HepG2 (cell line): ENCODE measurements around the gene GALNT12. TPM values are rescaled to one million over a fixed set of nuclear protein-coding genes. Genes with fewer than 3 reads are reported as not detected.

Experiments
- ATAC-seq: fragments of 200-7000 bp; cut with Tn5 transposase; 3 replicates; pipeline ENCODE4 v1.9.1; 2020; ENCODE audit warnings: mild to moderate bottlenecking, moderate library complexity
- BruUV-seq: library from RNA; stranded (reverse); fragments of 400-500 nt; replicated peaks from 2 replicates; lab custom pipeline; 2021; lab: Mats Ljungman, UMichigan
- CTCF ChIA-PET: fragments of 300-600 bp; formaldehyde crosslinking; extraction: SDS; loops from one replicate; lab custom pipeline; 2021; ENCODE audit warnings: low total read pairs, inconsistent platforms, low intra/inter-chr PET ratio; lab: Yijun Ruan, JAX
- POLR2A ChIA-PET: fragments of 350-600 bp; sonication (Branson Sonifier 250); formaldehyde crosslinking; loops from one replicate; lab custom pipeline; 2020; ENCODE audit warnings: antibody characterized with exemption, inconsistent platforms; lab: Yijun Ruan, JAX
- DNase-seq: peaks from one replicate; pipeline ENCODE4 v3.0.0-alpha.2; 2015; ENCODE audit warnings: low spot score
- FAIRE-seq: peaks from 3 replicates; lab custom pipeline; 2011; peaks lifted over from hg19 to GRCh38; lab: Jason Lieb, UNC
- H2AFZ ChIP-seq: one replicate; pipeline ENCODE4 v1.6.1; 2011; ENCODE audit warnings: low read length, inconsistent platforms
- H3K27ac ChIP-seq: fragments of 300-600 bp; 3 replicates; pipeline ENCODE4 v1.8.0; 2011; ENCODE audit warnings: mixed run types, mild to moderate bottlenecking, mixed read lengths, low read length, inconsistent platforms; ENCODE audit not compliant: insufficient read depth; ENCODE audit errors: extremely low read length
- H3K27me3 ChIP-seq, 2 experiments: fragments of 200-600 bp in 1 of 2; 2 replicates in 1 of 2; 3 replicates in 1 of 2; pipeline versions ENCODE4 v1.6.0 to v1.8.0; 2011; ENCODE audit warnings: low read length in 2 of 2, mild to moderate bottlenecking in 2 of 2, moderate library complexity in 2 of 2, inconsistent platforms in 1 of 2; ENCODE audit not compliant: insufficient read depth in 2 of 2, control insufficient read depth in 1 of 2
- H3K36me3 ChIP-seq, 2 experiments: fragments of 200-600 bp in 1 of 2; replicated peaks in 1 of 2; 2 replicates in 1 of 2; 3 replicates in 1 of 2; pipeline versions ENCODE4 v1.5.1 to v1.8.0; 2011; ENCODE audit warnings: low read length in 2 of 2, inconsistent platforms in 1 of 2; ENCODE audit not compliant: insufficient read depth in 2 of 2, control insufficient read depth in 1 of 2
- H3K4me1 ChIP-seq: 2 replicates; pipeline ENCODE4 v1.5.1; 2012; ENCODE audit warnings: low read length, inconsistent platforms; ENCODE audit not compliant: insufficient read depth
- H3K4me2 ChIP-seq: 2 replicates; pipeline ENCODE4 v1.6.0; 2011; ENCODE audit warnings: low read depth, low read length, inconsistent platforms
- H3K4me3 ChIP-seq, 3 experiments: fragments of 200-600 bp in 1 of 3; sonication (generic), shearing (Covaris generic) in 1 of 3; replicated peaks in 1 of 3; 2 replicates each; pipeline ENCODE4 v1.5.1; 2011 to 2016; ENCODE audit warnings: low read length in 3 of 3, inconsistent platforms in 2 of 3, low read depth in 2 of 3, mild to moderate bottlenecking in 2 of 3, control low read depth in 1 of 3, mixed read lengths in 1 of 3; ENCODE audit not compliant: insufficient read depth in 1 of 3
- H3K79me2 ChIP-seq: one replicate; pipeline ENCODE4 v1.6.1; 2011; ENCODE audit warnings: low read length, inconsistent platforms; ENCODE audit not compliant: insufficient read depth
- H3K9ac ChIP-seq: 2 replicates; pipeline ENCODE4 v1.6.0; 2011; ENCODE audit warnings: mild to moderate bottlenecking, low read depth, low read length, inconsistent platforms; ENCODE audit not compliant: insufficient read depth
- H3K9me3 ChIP-seq: 2 replicates; pipeline ENCODE4 v1.5.1; 2012; ENCODE audit warnings: mild to moderate bottlenecking, low read length
- H4K20me1 ChIP-seq: 2 replicates; pipeline ENCODE4 v1.6.0; 2011; ENCODE audit warnings: inconsistent platforms, mild to moderate bottlenecking, low read length, moderate library complexity; ENCODE audit not compliant: insufficient read depth
- CHD4 ChIP-seq: fragments of 200-600 bp; sonication (generic); IDR thresholded peaks from 2 replicates; pipeline ENCODE4 v1.7.0; 2017; ENCODE audit warnings: mild to moderate bottlenecking, low read length, borderline replicate concordance
- ETS1 ChIP-seq: sonication (generic); formaldehyde crosslinking; IDR thresholded peaks from 2 replicates; pipeline ENCODE4 v1.4.0; 2020; ENCODE audit warnings: missing genetic modification reagents
- HNF4G ChIP-seq, 2 experiments: sonication (generic) in 1 of 2; formaldehyde crosslinking in 1 of 2; IDR thresholded peaks; 2 replicates each; pipeline versions ENCODE4 v1.4.0 to v1.6.1; 2011 to 2020; ENCODE audit warnings: borderline replicate concordance in 2 of 2, low read depth in 2 of 2, mild to moderate bottlenecking in 2 of 2, low read length in 1 of 2, missing genetic modification reagents in 1 of 2, moderate library complexity in 1 of 2
- KDM5B ChIP-seq: sonication (generic); formaldehyde crosslinking; IDR thresholded peaks from 2 replicates; pipeline ENCODE4 v1.4.0; 2020; ENCODE audit warnings: missing genetic modification reagents, mild to moderate bottlenecking, borderline replicate concordance
- NFIB ChIP-seq: sonication (generic); formaldehyde crosslinking; IDR thresholded peaks from 2 replicates; pipeline ENCODE4 v1.9.0; 2021; ENCODE audit warnings: missing genetic modification reagents, mild to moderate bottlenecking, borderline replicate concordance
- RFX1 ChIP-seq: fragments of 450-650 bp; IDR thresholded peaks from 2 replicates; pipeline ENCODE4 v1.6.1; 2017
- RXRB ChIP-seq: IDR thresholded peaks from 2 replicates; pipeline ENCODE4 v1.6.1; 2016; ENCODE audit warnings: borderline replicate concordance, missing genetic modification reagents, missing compliant biosample characterization
- SNRNP70 ChIP-seq: fragments of 200-400 bp; formaldehyde crosslinking; IDR thresholded peaks from 2 replicates; pipeline ENCODE4 v1.6.1; 2017; ENCODE audit warnings: mild to moderate bottlenecking, low read depth, low read length, moderate library complexity
- ZNF326 ChIP-seq: sonication (generic); formaldehyde crosslinking; IDR thresholded peaks from 2 replicates; pipeline ENCODE4 v1.4.0; 2020; ENCODE audit warnings: missing genetic modification reagents, borderline replicate concordance
- ZNF496 ChIP-seq: sonication (generic); formaldehyde crosslinking; IDR thresholded peaks from 2 replicates; pipeline ENCODE4 v1.8.1; 2023; ENCODE audit warnings: mild to moderate bottlenecking, moderate library complexity, missing genetic modification reagents; ENCODE audit not compliant: insufficient replicate concordance
- ZNF605 ChIP-seq: sonication (generic); formaldehyde crosslinking; IDR thresholded peaks from 2 replicates; pipeline ENCODE4 v1.8.0; 2022; ENCODE audit warnings: mild to moderate bottlenecking, missing genetic modification reagents
- WGBS: methylation state at CpG from one replicate; pipeline ENCODE4 v1.1.6; 2017; ENCODE audit warnings: low lambda C conversion rate; 5-methylcytosine and 5-hydroxymethylcytosine counted together
- in situ Hi-C: cut with HindIII; loops from 2 replicates; pipeline ENCODE4 v1.10.0; 2017; ENCODE audit warnings: low pct_unique_long_range_greater_than_20kb; ENCODE audit not compliant: extremely low pct_ligation_motif_present
- intact Hi-C: fragments of 100-400 bp; cut with micrococcal nuclease; formaldehyde crosslinking; loops from one replicate; pipeline ENCODE4 v1.10.0; 2022; ENCODE audit not compliant: unreplicated experiment
- polyA plus RNA-seq, 8 experiments: library from polyadenylated mRNA; depleted of rRNA in 3 of 8; stranded (reverse) in 7 of 8; unstranded in 1 of 8; fragments of >200 nt; fragmentation: Illumina TruSeq in 4 of 8; extraction: Trizol in 4 of 8; gene quantifications; 2 replicates each; pipeline versions ENCODE4 v1.2.1 to v1.2.3, GENCODE V29; 2011 to 2016; ENCODE audit warnings: low read depth in 4 of 8, missing spikeins in 1 of 8, mixed read lengths in 1 of 8; ENCODE audit not compliant: insufficient read depth in 1 of 8
- total RNA-seq, 5 experiments: library from RNA; depleted of rRNA; stranded (reverse); fragments of >200 nt; fragmentation: Illumina TruSeq; extraction: Trizol; gene quantifications; 2 replicates each; pipeline ENCODE4 v1.2.3, GENCODE V29; 2016; ENCODE audit warnings: low read depth in 1 of 5

The GALNT12 gene
- total and polyA plus RNA-seq, 2 of the 13 experiments (the other 11 are each of a cell fraction or from before 2014, with no cell fraction given): 0.07 TPM; not detected in 1

DNA sequence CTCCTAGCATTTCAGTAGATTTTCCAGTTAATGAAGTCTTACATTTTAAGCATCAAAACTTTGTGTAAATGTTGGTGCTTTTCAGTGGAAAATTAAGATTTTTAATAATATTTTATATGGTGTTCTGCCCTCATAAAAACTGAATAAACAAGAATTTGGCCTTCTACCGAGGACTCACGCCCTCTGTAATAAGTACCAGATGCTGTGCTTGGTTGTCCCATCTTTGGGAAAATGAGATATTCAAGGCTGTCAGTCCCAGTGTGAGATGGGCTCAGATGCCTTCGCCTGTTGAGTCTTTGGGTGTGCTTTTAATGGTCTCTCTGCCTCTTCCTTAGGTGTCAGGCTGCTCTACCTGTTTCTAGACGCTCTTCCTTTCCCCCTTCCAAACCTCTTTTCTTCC lies 28.7 kb downstream of the GALNT12 start:
- no peak for FAIRE-seq
- Histone ChIP-seq H3K27ac (no peak overlapping the region), H3K79me2 (no peaks in the 10 kb centered on the region), H2AFZ (no peak overlapping the region), H3K4me1 (no peaks in the 10 kb centered on the region), H3K4me2 (no peak overlapping the region), H3K9ac (no peak overlapping the region), H3K9me3 (no peaks in the 10 kb centered on the region), H3K4me3 (no peak overlapping the region), H3K27me3 (peaks cover 0 to 13% of the 10 kb centered on the region in 2 experiments; a peak in 3 of 5 replicates), H4K20me1 (no peaks in the 10 kb centered on the region), H3K36me3 (no peaks in the 10 kb centered on the region)
- ChIA-PET CTCF (no interaction called here), POLR2A (no interaction called here)
- no peak for DNase-seq
- ATAC-seq: no peak
- no peak for TF ChIP-seq SNRNP70
- no peak for TF ChIP-seq ZNF326 (CRISPR knock-in tag)
- no peak for TF ChIP-seq NFIB (CRISPR knock-in tag)
- TF ChIP-seq RFX1: no peak
- no peak for TF ChIP-seq CHD4
- TF ChIP-seq RXRB (CRISPR knock-in tag): no peak
- no peak for TF ChIP-seq ETS1 (CRISPR knock-in tag)
- no peak for TF ChIP-seq HNF4G (IDR thresholded peaks at IDR 0.05; ENCODE audit: borderline replicate concordance, low read depth, low read length)
- TF ChIP-seq HNF4G (CRISPR knock-in tag; IDR thresholded peaks at IDR 0.05; ENCODE audit: borderline replicate concordance, low read depth): no peak
- TF ChIP-seq KDM5B (CRISPR knock-in tag): no peak
- no peak for TF ChIP-seq ZNF605
- no peak for TF ChIP-seq ZNF496
- TF ChIP-seq, all 625 proteins: peak for 0
- in situ Hi-C loops (no loop called here), intact Hi-C loops (no loop called here)
- WGBS: 3% methylated on average over 4 of the region's 4 CpGs
- no TSS peak for BruUV-seq
